Mesothelial cell of epicardium (in vitro differentiated cells): ENCODE measurements around the gene FAM241B. TPM values are rescaled to one million over a fixed set of nuclear protein-coding genes. Genes with fewer than 3 reads are reported as not detected.

Experiments used
- DNase-seq, 2 experiments: peaks; one replicate each; pipeline ENCODE4 v3.0.0; 2021; ENCODE audit warnings: low spot score in 2 of 2; ENCODE audit not compliant: unreplicated experiment in 2 of 2
- H3K27ac Mint-ChIP-seq: 2 replicates; pipeline ENCODE4 v1.8.0; 2021; ENCODE audit warnings: mixed read lengths
- H3K27me3 Mint-ChIP-seq: 2 replicates; pipeline ENCODE4 v1.8.0; 2021; ENCODE audit warnings: low read depth, mixed read lengths
- H3K36me3 Mint-ChIP-seq: 2 replicates; pipeline ENCODE4 v1.8.0; 2021; ENCODE audit warnings: mixed read lengths
- H3K4me1 Mint-ChIP-seq: 2 replicates; pipeline ENCODE4 v1.8.0; 2021; ENCODE audit warnings: mixed read lengths
- H3K4me3 Mint-ChIP-seq: 2 replicates; pipeline ENCODE4 v1.8.0; 2021; ENCODE audit warnings: mild to moderate bottlenecking, moderate library complexity, mixed read lengths
- H3K9me3 Mint-ChIP-seq: 2 replicates; pipeline ENCODE4 v1.8.0; 2021; ENCODE audit warnings: mixed read lengths
- total RNA-seq: library from RNA; stranded (reverse); gene quantifications from 3 replicates; pipeline ENCODE4 v1.2.1, GENCODE V29; 2021
- TF ChIP-seq, protein P1 (sequence below): fragments of 200-600 bp; sonication (generic); IDR thresholded peaks from one replicate; pipeline ENCODE4 v1.5.0; 2021; ENCODE audit warnings: antibody characterized with exemption; ENCODE audit not compliant: unreplicated experiment

Gene FAM241B
- total RNA-seq, 1 donor from 2014 or later = 20.1 TPM

- Mint-ChIP-seq H3K4me3 (peak overlapping the region; percentile 73), H3K27me3 (peaks cover 26% of the 10 kb centered on the region), H3K36me3 (peaks cover 8% of the 10 kb centered on the region), H3K4me1 (peaks cover 10% of the 10 kb centered on the region), H3K9me3 (no peaks in the 10 kb centered on the region), H3K27ac (no peak overlapping the region)
- peak in 1 of 2 experiments; percentile 37 for DNase-seq
- TF ChIP-seq, protein P1, sequence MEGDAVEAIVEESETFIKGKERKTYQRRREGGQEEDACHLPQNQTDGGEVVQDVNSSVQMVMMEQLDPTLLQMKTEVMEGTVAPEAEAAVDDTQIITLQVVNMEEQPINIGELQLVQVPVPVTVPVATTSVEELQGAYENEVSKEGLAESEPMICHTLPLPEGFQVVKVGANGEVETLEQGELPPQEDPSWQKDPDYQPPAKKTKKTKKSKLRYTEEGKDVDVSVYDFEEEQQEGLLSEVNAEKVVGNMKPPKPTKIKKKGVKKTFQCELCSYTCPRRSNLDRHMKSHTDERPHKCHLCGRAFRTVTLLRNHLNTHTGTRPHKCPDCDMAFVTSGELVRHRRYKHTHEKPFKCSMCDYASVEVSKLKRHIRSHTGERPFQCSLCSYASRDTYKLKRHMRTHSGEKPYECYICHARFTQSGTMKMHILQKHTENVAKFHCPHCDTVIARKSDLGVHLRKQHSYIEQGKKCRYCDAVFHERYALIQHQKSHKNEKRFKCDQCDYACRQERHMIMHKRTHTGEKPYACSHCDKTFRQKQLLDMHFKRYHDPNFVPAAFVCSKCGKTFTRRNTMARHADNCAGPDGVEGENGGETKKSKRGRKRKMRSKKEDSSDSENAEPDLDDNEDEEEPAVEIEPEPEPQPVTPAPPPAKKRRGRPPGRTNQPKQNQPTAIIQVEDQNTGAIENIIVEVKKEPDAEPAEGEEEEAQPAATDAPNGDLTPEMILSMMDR = no peak
These were observed 779 bp downstream of the FAM241B start for GRCh38 chr10:69630651-69631400.

GRCh38 chr10:69631566-69631965 lies 1.5 kb downstream of the FAM241B start:
- Mint-ChIP-seq H3K27ac (no peak overlapping the region), H3K27me3 (peaks cover 19% of the 10 kb centered on the region), H3K36me3 (peaks cover 8% of the 10 kb centered on the region), H3K9me3 (no peaks in the 10 kb centered on the region), H3K4me1 (peaks cover 10% of the 10 kb centered on the region), H3K4me3 (peak overlapping the region; percentile 73)
- DNase-seq = peak in 1 of 2 experiments; percentile 10
- TF ChIP-seq, protein P1 = no peak

DNA sequence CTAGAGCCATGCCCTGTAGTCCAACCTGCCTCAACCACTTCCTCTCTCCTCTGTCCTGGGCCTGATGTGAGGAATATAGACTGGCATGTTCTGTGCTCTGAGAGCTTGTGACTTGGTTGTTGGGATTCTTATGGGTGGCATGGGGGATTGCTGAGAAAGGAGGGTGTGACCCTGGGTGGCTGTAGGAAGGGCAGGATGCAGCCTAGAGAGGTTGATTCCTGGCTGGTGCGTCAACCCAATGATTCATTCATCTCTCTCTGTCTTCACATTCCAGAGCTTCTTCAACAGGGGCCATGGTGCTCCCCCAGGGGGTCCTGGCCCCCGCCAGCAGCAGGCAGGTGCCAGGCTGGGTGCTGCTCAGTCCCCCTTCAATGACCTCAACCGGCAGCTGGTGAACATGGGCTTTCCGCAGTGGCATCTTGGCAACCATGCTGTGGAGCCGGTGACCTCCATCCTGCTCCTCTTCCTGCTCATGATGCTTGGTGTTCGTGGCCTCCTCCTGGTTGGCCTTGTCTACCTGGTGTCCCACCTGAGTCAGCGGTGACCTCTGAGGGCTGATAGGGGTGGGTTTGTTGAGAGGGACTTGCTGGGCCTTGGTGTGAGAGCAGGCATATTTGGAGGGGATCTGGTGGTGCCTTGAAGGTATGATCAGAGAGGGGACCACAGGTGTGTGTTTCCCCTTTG lies 2.6 kb downstream of the FAM241B start:
- DNase-seq = peak in 1 of 2 experiments; percentile 19
- TF ChIP-seq, protein P1 = no peak
- peaks cover 8% of the 10 kb centered on the region for H3K36me3 Mint-ChIP-seq
- H3K4me3 Mint-ChIP-seq = peak overlapping the region; percentile 43
- peaks cover 10% of the 10 kb centered on the region for H3K4me1 Mint-ChIP-seq
- no peak overlapping the region for H3K27ac Mint-ChIP-seq
- no peaks in the 10 kb centered on the region for H3K9me3 Mint-ChIP-seq
- H3K27me3 Mint-ChIP-seq = peaks cover 12% of the 10 kb centered on the region

DNA sequence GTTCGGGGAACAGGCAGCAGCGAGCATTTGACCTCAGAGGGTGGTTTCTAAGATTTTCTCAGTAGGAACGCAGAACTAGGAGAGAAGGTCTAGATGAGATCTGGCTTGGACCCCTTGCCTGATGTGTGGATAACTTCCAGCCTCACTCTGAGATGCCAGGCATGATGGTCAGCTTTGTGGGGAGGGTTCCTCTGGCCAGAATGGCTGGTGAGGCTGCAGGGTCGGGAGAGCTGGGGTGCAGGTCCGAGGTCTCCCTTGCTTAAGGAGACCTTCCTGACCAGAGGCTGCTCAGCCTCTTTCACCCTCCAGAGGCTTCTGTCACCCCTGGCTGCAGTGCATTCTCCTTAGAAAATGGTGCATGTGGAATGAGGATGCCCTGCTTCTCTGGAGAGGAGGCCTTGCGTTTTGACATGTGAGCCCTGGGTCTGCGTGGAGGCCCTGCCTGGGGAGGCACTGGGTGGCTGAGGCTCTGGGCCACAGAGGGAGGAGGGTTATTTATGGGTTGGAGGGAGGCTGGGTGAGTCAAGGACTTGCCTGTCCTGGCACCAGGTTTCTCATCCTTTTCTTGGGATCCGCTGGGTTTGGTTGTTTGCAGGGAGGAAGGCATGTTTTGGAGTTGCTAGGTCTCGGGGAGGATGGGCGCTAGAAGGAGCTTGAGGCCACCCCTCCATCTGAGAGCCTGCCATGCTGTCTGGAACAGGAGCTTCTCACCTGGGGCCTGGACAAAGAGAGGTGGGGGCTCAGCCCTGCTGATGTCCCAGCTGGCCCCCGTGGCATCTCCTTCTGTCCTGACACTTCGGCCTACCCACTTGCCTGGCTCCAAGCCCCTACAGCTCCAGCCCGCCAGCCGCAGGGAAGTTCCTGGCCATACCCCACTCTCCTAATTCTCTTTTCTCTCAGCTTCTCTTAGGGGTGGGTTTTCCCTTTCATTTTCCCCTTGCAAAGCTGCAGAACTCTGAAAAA lies 3.9 kb downstream of the FAM241B start:
- H3K9me3 Mint-ChIP-seq = no peaks in the 10 kb centered on the region
- H3K27ac Mint-ChIP-seq = no peak overlapping the region
- H3K36me3 Mint-ChIP-seq = peaks cover 8% of the 10 kb centered on the region
- peak in 1 of 2 experiments; percentile 25 for DNase-seq
- H3K27me3 Mint-ChIP-seq = peaks cover 2% of the 10 kb centered on the region
- no peak overlapping the region for H3K4me3 Mint-ChIP-seq
- TF ChIP-seq, protein P1 = no peak
- peaks cover 11% of the 10 kb centered on the region for H3K4me1 Mint-ChIP-seq

GRCh38 chr10:69634759-69635425 lies 4.8 kb downstream of the FAM241B start:
- peak in 1 of 2 experiments; percentile 31 for DNase-seq
- no peak overlapping the region for H3K4me3 Mint-ChIP-seq
- H3K27ac Mint-ChIP-seq = no peak overlapping the region
- H3K9me3 Mint-ChIP-seq = no peaks in the 10 kb centered on the region
- H3K27me3 Mint-ChIP-seq = peaks cover 2% of the 10 kb centered on the region
- H3K36me3 Mint-ChIP-seq = peaks cover 8% of the 10 kb centered on the region
- TF ChIP-seq, protein P1 = no peak
- peaks cover 18% of the 10 kb centered on the region for H3K4me1 Mint-ChIP-seq
